ENCODE results near the gene MRPL39.

DNA sequence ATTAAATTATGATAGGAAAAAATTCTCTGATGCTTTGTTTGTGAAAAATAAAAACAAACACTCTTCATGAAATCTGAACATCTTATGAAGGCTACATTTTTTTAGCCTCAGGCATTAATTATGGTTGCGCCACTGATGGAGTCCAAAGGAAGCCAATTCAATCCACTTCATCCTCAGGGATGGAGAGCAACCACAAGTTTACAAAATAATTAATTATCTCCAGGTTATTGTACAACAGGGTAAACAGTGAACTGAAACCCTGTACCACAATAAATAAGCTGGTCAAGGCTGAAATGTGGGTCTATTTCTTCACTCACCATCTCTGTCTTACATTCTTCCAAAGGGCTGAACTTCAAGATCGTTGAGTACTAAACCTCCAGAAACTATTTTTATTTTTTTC lies 49.2 kb downstream of the MRPL39 start:
- TF ChIP-seq, protein P1, sequence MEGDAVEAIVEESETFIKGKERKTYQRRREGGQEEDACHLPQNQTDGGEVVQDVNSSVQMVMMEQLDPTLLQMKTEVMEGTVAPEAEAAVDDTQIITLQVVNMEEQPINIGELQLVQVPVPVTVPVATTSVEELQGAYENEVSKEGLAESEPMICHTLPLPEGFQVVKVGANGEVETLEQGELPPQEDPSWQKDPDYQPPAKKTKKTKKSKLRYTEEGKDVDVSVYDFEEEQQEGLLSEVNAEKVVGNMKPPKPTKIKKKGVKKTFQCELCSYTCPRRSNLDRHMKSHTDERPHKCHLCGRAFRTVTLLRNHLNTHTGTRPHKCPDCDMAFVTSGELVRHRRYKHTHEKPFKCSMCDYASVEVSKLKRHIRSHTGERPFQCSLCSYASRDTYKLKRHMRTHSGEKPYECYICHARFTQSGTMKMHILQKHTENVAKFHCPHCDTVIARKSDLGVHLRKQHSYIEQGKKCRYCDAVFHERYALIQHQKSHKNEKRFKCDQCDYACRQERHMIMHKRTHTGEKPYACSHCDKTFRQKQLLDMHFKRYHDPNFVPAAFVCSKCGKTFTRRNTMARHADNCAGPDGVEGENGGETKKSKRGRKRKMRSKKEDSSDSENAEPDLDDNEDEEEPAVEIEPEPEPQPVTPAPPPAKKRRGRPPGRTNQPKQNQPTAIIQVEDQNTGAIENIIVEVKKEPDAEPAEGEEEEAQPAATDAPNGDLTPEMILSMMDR (IDR thresholded peaks at IDR 0.05; ENCODE audit: low read length): no peak
- no peak for TF ChIP-seq EZH2 (optimal IDR thresholded peaks at IDR 0.05; ENCODE audit: low read depth, low read length)
